HepG2 (cell line): ENCODE results near the gene PDE8B.

Source experiments
- CEBPB ChIP-seq: IDR thresholded peaks from 2 replicates; pipeline ENCODE4 v1.6.1; 2011; ENCODE audit warnings: low read depth, low read length, improper control_type of control experiment, borderline replicate concordance
- GABPA ChIP-seq, 2 experiments: IDR thresholded peaks; 2 replicates each; pipeline ENCODE4 v1.6.1; 2011 to 2016; ENCODE audit warnings: low read depth in 2 of 2, low read length in 1 of 2, missing biosample characterization in 1 of 2, missing genetic modification characterization in 1 of 2
- MAZ ChIP-seq, 2 experiments: sonication (generic) in 1 of 2; formaldehyde crosslinking in 1 of 2; IDR thresholded peaks; 2 replicates each; pipeline versions ENCODE4 v1.5.0 to v1.6.1; 2012 to 2020; ENCODE audit warnings: low read depth in 2 of 2, mild to moderate bottlenecking in 2 of 2, borderline replicate concordance in 1 of 2, improper control_type of control experiment in 1 of 2, low read length in 1 of 2, missing genetic modification reagents in 1 of 2, moderate library complexity in 1 of 2
- PHF20 ChIP-seq: sonication (generic); formaldehyde crosslinking; IDR thresholded peaks from 2 replicates; pipeline ENCODE4 v1.5.0; 2020; ENCODE audit warnings: mild to moderate bottlenecking, missing genetic modification reagents
- RNF2 ChIP-seq: fragments of 450-650 bp; conservative IDR thresholded peaks from 2 replicates; pipeline ENCODE4 v1.6.1; 2016; ENCODE audit warnings: low read depth
- SALL2 ChIP-seq: sonication (generic); formaldehyde crosslinking; IDR thresholded peaks from 2 replicates; pipeline ENCODE4 v1.8.1; 2023; ENCODE audit warnings: mild to moderate bottlenecking, missing genetic modification reagents, inconsistent platforms
- SOX6 ChIP-seq, 2 experiments: fragments of 450-650 bp in 1 of 2; sonication (generic) in 1 of 2; formaldehyde crosslinking in 1 of 2; IDR thresholded peaks; 2 replicates each; pipeline versions ENCODE4 v1.4.0 to v1.6.1; 2017 to 2020; ENCODE audit warnings: antibody characterized with exemption in 1 of 2, mild to moderate bottlenecking in 1 of 2, missing genetic modification reagents in 1 of 2
- ZNF138 ChIP-seq: sonication (generic); formaldehyde crosslinking; IDR thresholded peaks from 2 replicates; pipeline ENCODE4 v1.5.0; 2020; ENCODE audit warnings: mild to moderate bottlenecking, low read depth, missing genetic modification reagents
- ZNF24 ChIP-seq: fragments of 450-650 bp; IDR thresholded peaks from 2 replicates; pipeline ENCODE4 v1.6.1; 2017; ENCODE audit warnings: antibody characterized with exemption, mild to moderate bottlenecking
- TF ChIP-seq, protein P1 (sequence below): fragments of 450-650 bp; IDR thresholded peaks from 2 replicates; pipeline ENCODE4 v1.6.1; 2017; ENCODE audit warnings: mild to moderate bottlenecking
- TF ChIP-seq, protein P2 (sequence below): sonication (generic); formaldehyde crosslinking; IDR thresholded peaks from 2 replicates; pipeline ENCODE4 v1.5.0; 2020; ENCODE audit warnings: mild to moderate bottlenecking, missing genetic modification reagents, moderate library complexity
- TF ChIP-seq, protein P3 (sequence below), 2 experiments: IDR thresholded peaks; 2 replicates each; pipeline ENCODE4 v1.6.1; 2011 to 2012; ENCODE audit warnings: low read length in 2 of 2, borderline replicate concordance in 1 of 2, low read depth in 1 of 2, mild to moderate bottlenecking in 1 of 2, moderate library complexity in 1 of 2
- TF ChIP-seq, protein P4 (sequence below): sonication (generic); formaldehyde crosslinking; IDR thresholded peaks from 2 replicates; pipeline ENCODE4 v1.5.0; 2020; ENCODE audit warnings: mild to moderate bottlenecking, low read depth, missing genetic modification reagents, borderline replicate concordance
- TF ChIP-seq, protein P5 (sequence below): sonication (generic); formaldehyde crosslinking; IDR thresholded peaks from 2 replicates; pipeline ENCODE4 v1.8.1; 2023; ENCODE audit warnings: mild to moderate bottlenecking, missing genetic modification reagents

- TF ChIP-seq PHF20 (no peak), SOX6 (IDR thresholded peaks at IDR 0.05) (no peak), SOX6 (CRISPR knock-in tag; IDR thresholded peaks at IDR 0.05) (no peak), GABPA (IDR thresholded peaks at IDR 0.05; ENCODE audit: low read depth, low read length) (no peak), GABPA (CRISPR knock-in tag; IDR thresholded peaks at IDR 0.05; ENCODE audit: low read depth) (no peak), RNF2 (no peak), ZNF24 (no peak), MAZ (IDR thresholded peaks at IDR 0.05; ENCODE audit: borderline replicate concordance, low read depth, low read length) (no peak), MAZ (CRISPR knock-in tag; IDR thresholded peaks at IDR 0.05; ENCODE audit: low read depth) (no peak), CEBPB (no peak), ZNF138 (no peak), SALL2 (CRISPR knock-in tag) (no peak)
- TF ChIP-seq, protein P1, sequence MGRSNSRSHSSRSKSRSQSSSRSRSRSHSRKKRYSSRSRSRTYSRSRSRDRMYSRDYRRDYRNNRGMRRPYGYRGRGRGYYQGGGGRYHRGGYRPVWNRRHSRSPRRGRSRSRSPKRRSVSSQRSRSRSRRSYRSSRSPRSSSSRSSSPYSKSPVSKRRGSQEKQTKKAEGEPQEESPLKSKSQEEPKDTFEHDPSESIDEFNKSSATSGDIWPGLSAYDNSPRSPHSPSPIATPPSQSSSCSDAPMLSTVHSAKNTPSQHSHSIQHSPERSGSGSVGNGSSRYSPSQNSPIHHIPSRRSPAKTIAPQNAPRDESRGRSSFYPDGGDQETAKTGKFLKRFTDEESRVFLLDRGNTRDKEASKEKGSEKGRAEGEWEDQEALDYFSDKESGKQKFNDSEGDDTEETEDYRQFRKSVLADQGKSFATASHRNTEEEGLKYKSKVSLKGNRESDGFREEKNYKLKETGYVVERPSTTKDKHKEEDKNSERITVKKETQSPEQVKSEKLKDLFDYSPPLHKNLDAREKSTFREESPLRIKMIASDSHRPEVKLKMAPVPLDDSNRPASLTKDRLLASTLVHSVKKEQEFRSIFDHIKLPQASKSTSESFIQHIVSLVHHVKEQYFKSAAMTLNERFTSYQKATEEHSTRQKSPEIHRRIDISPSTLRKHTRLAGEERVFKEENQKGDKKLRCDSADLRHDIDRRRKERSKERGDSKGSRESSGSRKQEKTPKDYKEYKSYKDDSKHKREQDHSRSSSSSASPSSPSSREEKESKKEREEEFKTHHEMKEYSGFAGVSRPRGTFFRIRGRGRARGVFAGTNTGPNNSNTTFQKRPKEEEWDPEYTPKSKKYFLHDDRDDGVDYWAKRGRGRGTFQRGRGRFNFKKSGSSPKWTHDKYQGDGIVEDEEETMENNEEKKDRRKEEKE: no peak
- TF ChIP-seq, protein P2, sequence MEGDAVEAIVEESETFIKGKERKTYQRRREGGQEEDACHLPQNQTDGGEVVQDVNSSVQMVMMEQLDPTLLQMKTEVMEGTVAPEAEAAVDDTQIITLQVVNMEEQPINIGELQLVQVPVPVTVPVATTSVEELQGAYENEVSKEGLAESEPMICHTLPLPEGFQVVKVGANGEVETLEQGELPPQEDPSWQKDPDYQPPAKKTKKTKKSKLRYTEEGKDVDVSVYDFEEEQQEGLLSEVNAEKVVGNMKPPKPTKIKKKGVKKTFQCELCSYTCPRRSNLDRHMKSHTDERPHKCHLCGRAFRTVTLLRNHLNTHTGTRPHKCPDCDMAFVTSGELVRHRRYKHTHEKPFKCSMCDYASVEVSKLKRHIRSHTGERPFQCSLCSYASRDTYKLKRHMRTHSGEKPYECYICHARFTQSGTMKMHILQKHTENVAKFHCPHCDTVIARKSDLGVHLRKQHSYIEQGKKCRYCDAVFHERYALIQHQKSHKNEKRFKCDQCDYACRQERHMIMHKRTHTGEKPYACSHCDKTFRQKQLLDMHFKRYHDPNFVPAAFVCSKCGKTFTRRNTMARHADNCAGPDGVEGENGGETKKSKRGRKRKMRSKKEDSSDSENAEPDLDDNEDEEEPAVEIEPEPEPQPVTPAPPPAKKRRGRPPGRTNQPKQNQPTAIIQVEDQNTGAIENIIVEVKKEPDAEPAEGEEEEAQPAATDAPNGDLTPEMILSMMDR (CRISPR knock-in tag): no peak
- TF ChIP-seq, protein P3, sequence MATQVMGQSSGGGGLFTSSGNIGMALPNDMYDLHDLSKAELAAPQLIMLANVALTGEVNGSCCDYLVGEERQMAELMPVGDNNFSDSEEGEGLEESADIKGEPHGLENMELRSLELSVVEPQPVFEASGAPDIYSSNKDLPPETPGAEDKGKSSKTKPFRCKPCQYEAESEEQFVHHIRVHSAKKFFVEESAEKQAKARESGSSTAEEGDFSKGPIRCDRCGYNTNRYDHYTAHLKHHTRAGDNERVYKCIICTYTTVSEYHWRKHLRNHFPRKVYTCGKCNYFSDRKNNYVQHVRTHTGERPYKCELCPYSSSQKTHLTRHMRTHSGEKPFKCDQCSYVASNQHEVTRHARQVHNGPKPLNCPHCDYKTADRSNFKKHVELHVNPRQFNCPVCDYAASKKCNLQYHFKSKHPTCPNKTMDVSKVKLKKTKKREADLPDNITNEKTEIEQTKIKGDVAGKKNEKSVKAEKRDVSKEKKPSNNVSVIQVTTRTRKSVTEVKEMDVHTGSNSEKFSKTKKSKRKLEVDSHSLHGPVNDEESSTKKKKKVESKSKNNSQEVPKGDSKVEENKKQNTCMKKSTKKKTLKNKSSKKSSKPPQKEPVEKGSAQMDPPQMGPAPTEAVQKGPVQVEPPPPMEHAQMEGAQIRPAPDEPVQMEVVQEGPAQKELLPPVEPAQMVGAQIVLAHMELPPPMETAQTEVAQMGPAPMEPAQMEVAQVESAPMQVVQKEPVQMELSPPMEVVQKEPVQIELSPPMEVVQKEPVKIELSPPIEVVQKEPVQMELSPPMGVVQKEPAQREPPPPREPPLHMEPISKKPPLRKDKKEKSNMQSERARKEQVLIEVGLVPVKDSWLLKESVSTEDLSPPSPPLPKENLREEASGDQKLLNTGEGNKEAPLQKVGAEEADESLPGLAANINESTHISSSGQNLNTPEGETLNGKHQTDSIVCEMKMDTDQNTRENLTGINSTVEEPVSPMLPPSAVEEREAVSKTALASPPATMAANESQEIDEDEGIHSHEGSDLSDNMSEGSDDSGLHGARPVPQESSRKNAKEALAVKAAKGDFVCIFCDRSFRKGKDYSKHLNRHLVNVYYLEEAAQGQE (IDR thresholded peaks at IDR 0.05; ENCODE audit: borderline replicate concordance in 1 of 2, low read depth in 1 of 2, low read length in 2 of 2): no peak
- TF ChIP-seq, protein P4, sequence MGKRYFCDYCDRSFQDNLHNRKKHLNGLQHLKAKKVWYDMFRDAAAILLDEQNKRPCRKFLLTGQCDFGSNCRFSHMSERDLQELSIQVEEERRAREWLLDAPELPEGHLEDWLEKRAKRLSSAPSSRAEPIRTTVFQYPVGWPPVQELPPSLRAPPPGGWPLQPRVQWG (CRISPR knock-in tag): no peak
- TF ChIP-seq, protein P5, sequence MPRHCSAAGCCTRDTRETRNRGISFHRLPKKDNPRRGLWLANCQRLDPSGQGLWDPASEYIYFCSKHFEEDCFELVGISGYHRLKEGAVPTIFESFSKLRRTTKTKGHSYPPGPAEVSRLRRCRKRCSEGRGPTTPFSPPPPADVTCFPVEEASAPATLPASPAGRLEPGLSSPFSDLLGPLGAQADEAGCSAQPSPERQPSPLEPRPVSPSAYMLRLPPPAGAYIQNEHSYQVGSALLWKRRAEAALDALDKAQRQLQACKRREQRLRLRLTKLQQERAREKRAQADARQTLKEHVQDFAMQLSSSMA (CRISPR knock-in tag): no peak
These were observed 69.6 kb downstream of the PDE8B start for GRCh38 chr5:77280036-77280435.
